Right ventricle myocardium superior (tissue), 1 donor: ENCODE results near the gene IL18RAP. TPM values are rescaled to one million over a fixed set of nuclear protein-coding genes. Genes with fewer than 3 reads are reported as not detected.

Source experiments
- ATAC-seq: fragments of 200-7000 bp; cut with Tn5 transposase; one replicate; pipeline ENCODE4 v1.9.1; 2020; ENCODE audit warnings: mild to moderate bottlenecking; ENCODE audit not compliant: poor library complexity
- DNase-seq: peaks from one replicate; pipeline ENCODE4 v3.0.0-alpha.2; 2020
- intact Hi-C: fragments of 100-400 bp; cut with DNase I; formaldehyde crosslinking; loops from one replicate; pipeline ENCODE4 v1.11.2; 2022
- microRNA-seq: library from miRNA; unstranded; fragments of <30 nt; microRNA quantifications from one replicate; pipeline ENCODE4 v1.2.0, GENCODE V29; 2020
- total RNA-seq: library from RNA; stranded (reverse); fragmentation: NEBNext Ultra II Directional; extraction: Animal tissue kit (Norgen Biotek cat#: 25700); gene quantifications from one replicate; pipeline ENCODE4 v1.2.1, GENCODE V29; 2021
- donor health status: DM: no; HTN: yes; CAD: no; lungs with severe emphysema.

Gene IL18RAP
- total RNA-seq, 1 donor from 2014 or later: 0.30 TPM

GRCh38 chr2:102485147-102485785, 62.3 kb downstream of the IL18RAP start:
- ATAC-seq: no peak
- DNase-seq: no peak
- intact Hi-C loops: no loop called here

- intact Hi-C loops: no loop called here
- ATAC-seq (no peak), DNase-seq (no peak)
Measured at GRCh38 chr2:102486941-102487702, 64.2 kb downstream of the IL18RAP start.

GRCh38 chr2:102487761-102488462, 65.0 kb downstream of the IL18RAP start:
- no peak for ATAC-seq
- intact Hi-C loops: no loop called here

GRCh38 chr2:102489646-102490045, 66.7 kb downstream of the IL18RAP start:
- ATAC-seq: no peak
- DNase-seq: no peak
- intact Hi-C loops: no loop called here

More at GRCh38 chr2:102487761-102488462, 65.0 kb downstream of the IL18RAP start:
- no peak for DNase-seq

GRCh38 chr2:102492006-102492405, 69.0 kb downstream of the IL18RAP start:
- ATAC-seq (no peak), DNase-seq (no peak)
- intact Hi-C loops: no loop called here

- DNase-seq (no peak), ATAC-seq (no peak)
- intact Hi-C loops: no loop called here
Measured at GRCh38 chr2:102494570-102494969, 71.6 kb downstream of the IL18RAP start.

GRCh38 chr2:102498414-102498813, 75.5 kb downstream of the IL18RAP start:
- ATAC-seq: no peak
- intact Hi-C loops: no loop called here
- DNase-seq: no peak

GRCh38 chr2:102499558-102499957, 76.6 kb downstream of the IL18RAP start:
- DNase-seq: no peak
- ATAC-seq: no peak
- intact Hi-C loops: no loop called here

Small RNA genes lying within 50 kb of the gene (microRNA-seq; reads per million reads assigned to microRNA genes)
- not detected for gene MIR4772

Other genes starting within 250 kb of the IL18RAP start
- not detected for gene IL1RL2, start 236.1 kb upstream of the IL18RAP start, total RNA-seq
- 1.3 TPM for gene IL1RL1, start 111.6 kb upstream of the IL18RAP start, total RNA-seq
- 0.67 TPM for gene IL18R1, start 67.4 kb upstream of the IL18RAP start, total RNA-seq
- not detected for gene SLC9A4, start 50.1 kb downstream of the IL18RAP start, total RNA-seq
- not detected for gene SLC9A2, start 196.4 kb downstream of the IL18RAP start, total RNA-seq